ENCODE measurements around the gene TEAD3.

DNA sequence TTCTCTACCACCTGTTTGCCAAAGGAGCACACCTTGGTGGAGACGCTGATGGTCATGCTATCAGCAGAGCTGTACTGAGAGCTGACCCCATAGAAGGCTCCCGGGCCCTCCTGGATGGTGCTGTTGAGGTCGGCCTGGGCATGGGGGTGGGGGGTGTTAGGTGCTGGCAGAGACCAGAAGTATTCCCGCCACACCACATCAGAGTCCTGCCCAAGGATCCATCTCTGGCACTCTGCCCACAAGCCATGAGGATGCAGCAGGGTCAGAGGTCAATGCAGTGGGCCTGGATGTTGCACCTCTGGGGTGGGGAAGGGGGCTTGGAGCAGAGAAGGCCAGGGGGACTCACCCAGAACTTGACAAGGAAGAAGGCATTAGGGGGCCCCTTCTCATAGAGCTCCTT lies 21.3 kb downstream of the TEAD3 start:
- TF ChIP-seq, protein P1, sequence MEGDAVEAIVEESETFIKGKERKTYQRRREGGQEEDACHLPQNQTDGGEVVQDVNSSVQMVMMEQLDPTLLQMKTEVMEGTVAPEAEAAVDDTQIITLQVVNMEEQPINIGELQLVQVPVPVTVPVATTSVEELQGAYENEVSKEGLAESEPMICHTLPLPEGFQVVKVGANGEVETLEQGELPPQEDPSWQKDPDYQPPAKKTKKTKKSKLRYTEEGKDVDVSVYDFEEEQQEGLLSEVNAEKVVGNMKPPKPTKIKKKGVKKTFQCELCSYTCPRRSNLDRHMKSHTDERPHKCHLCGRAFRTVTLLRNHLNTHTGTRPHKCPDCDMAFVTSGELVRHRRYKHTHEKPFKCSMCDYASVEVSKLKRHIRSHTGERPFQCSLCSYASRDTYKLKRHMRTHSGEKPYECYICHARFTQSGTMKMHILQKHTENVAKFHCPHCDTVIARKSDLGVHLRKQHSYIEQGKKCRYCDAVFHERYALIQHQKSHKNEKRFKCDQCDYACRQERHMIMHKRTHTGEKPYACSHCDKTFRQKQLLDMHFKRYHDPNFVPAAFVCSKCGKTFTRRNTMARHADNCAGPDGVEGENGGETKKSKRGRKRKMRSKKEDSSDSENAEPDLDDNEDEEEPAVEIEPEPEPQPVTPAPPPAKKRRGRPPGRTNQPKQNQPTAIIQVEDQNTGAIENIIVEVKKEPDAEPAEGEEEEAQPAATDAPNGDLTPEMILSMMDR (IDR thresholded peaks at IDR 0.05): no peak
- TF ChIP-seq POLR2A (IDR thresholded peaks at IDR 0.05): no peak
